Natural killer cell treated with Interleukin-12 subunit alpha and Interleukin-12 subunit beta and Interleukin-15 and Interleukin-18, amount 100 ng/mL, for 72 hours (primary cell): Measurements from ENCODE around the gene ARSJ. TPM values are rescaled to one million over a fixed set of nuclear protein-coding genes. Genes with fewer than 3 reads are reported as not detected.

Experiments used
- ATAC-seq, 2 donors: fragments of 150-1000 bp; cut with Tn5 transposase in 1 of 2; sonication (Bioruptor Pico), chemical (Tn5 transposase) in 1 of 2; 2 replicates each; pipeline ENCODE4 v1.10.0; 2021
- DNase-seq: peaks from one replicate; pipeline ENCODE4 v3.0.0; 2022; ENCODE audit warnings: low spot score
- H3K27ac Mint-ChIP-seq, 2 donors: 1 replicate in 1 of 2; 2 replicates in 1 of 2; pipeline ENCODE4 v1.8.0; 2022; ENCODE audit warnings: mixed read lengths in 2 of 2, mild to moderate bottlenecking in 1 of 2, moderate library complexity in 1 of 2
- H3K27me3 Mint-ChIP-seq, 2 donors: 1 replicate in 1 of 2; 2 replicates in 1 of 2; pipeline ENCODE4 v1.8.0; 2022; ENCODE audit warnings: mixed read lengths in 2 of 2
- H3K36me3 Mint-ChIP-seq: one replicate; pipeline ENCODE4 v1.8.0; 2022; ENCODE audit warnings: mixed read lengths
- H3K4me1 Mint-ChIP-seq, 2 donors: 1 replicate in 1 of 2; 2 replicates in 1 of 2; pipeline ENCODE4 v1.8.0; 2022; ENCODE audit warnings: low read depth in 2 of 2, mixed read lengths in 2 of 2, mild to moderate bottlenecking in 1 of 2
- H3K4me3 Mint-ChIP-seq: one replicate; pipeline ENCODE4 v1.8.0; 2022; ENCODE audit warnings: mixed read lengths
- H3K9me3 Mint-ChIP-seq: 2 replicates; pipeline ENCODE4 v1.8.0; 2022; ENCODE audit warnings: mixed read lengths
- total RNA-seq, 2 donors: library from RNA; stranded (reverse); gene quantifications; one replicate each; pipeline ENCODE4 v1.2.3, GENCODE V29; 2022

ARSJ gene
- total RNA-seq, 2 donors from 2014 or later, result 0.24 TPM; not detected in 1

DNA sequence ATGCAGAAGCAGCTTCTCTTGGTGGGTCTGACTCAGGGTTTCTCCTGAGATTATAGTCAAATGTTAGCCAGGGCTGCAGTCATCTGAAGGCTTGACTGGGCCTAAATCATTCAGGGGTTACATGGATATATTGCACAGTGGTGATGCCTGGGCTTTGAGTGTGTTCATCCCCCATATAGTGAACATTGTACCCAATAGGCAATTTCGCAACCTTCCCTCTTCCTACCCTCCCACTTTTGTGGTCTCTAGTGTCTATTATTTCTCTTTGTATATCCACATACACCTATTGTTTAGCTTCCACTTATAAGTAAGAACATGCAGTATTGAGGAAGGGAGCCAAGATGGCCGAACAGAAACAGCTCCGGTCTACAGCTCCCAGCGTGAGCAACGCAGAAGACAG lies 127.6 kb downstream of the ARSJ start:
- peaks cover 4% of the 10 kb centered on the region for H3K9me3 Mint-ChIP-seq
- peaks cover 7 to 11% of the 10 kb centered on the region in 2 donors for H3K4me1 Mint-ChIP-seq
- peaks cover 5% of the 10 kb centered on the region for H3K36me3 Mint-ChIP-seq
- DNase-seq (no peak), ATAC-seq (no peak)
- H3K4me3 Mint-ChIP-seq, result no peak overlapping the region
- no peak overlapping the region for H3K27ac Mint-ChIP-seq
- peaks cover 7 to 11% of the 10 kb centered on the region in 2 donors for H3K27me3 Mint-ChIP-seq

Other genes with a start within 250 kb of the ARSJ start
- 10 to 100 TPM; 43.0 to 59.6 TPM for gene CAMK2D, start 217.9 kb downstream of the ARSJ start, total RNA-seq